Vagina (tissue), 2 donors: ENCODE results near the gene MSI2. TPM values are rescaled to one million over a fixed set of nuclear protein-coding genes. Genes with fewer than 3 reads are reported as not detected.

Source experiments
- DNase-seq, 2 donors: peaks; one replicate each; pipeline ENCODE4 v3.0.0-alpha.2; 2017; ENCODE audit errors: extremely low spot score in 2 of 2
- H3K27ac ChIP-seq: fragments of 200-600 bp; sonication (generic); one replicate; pipeline ENCODE4 v1.5.1; 2019
- H3K27me3 ChIP-seq: fragments of 200-600 bp; sonication (generic); one replicate; pipeline ENCODE4 v1.5.1; 2019
- H3K36me3 ChIP-seq, 2 donors: fragments of 200-600 bp; sonication (generic); one replicate each; pipeline ENCODE4 v1.5.1; 2017 to 2019
- H3K4me1 ChIP-seq: fragments of 200-600 bp; sonication (generic); one replicate; pipeline ENCODE4 v1.5.1; 2019
- H3K4me3 ChIP-seq, 2 donors: fragments of 200-600 bp; sonication (generic); 1 replicate in 1 of 2; 2 replicates in 1 of 2; pipeline ENCODE4 v1.5.1; 2016 to 2019
- H3K9me3 ChIP-seq: fragments of 200-600 bp; sonication (generic); one replicate; pipeline ENCODE4 v1.5.1; 2019
- POLR2A ChIP-seq, 2 donors: fragments of 450-650 bp; IDR thresholded peaks; one replicate each; pipeline ENCODE4 v1.6.1; 2017; ENCODE audit warnings: antibody characterized with exemption in 2 of 2, mild to moderate bottlenecking in 2 of 2, moderate library complexity in 2 of 2
- POLR2AphosphoS5 ChIP-seq, 2 donors: sonication (generic); formaldehyde crosslinking; IDR thresholded peaks; one replicate each; pipeline ENCODE4 v1.9.0; 2017; ENCODE audit warnings: antibody characterized with exemption in 2 of 2, mild to moderate bottlenecking in 2 of 2, low read depth in 1 of 2; ENCODE audit not compliant: insufficient read depth in 1 of 2
- intact Hi-C: fragments of 100-400 bp; cut with DNase I; formaldehyde crosslinking; loops from one replicate; pipeline ENCODE4 v1.15.1; 2023
- total RNA-seq: library from RNA; depleted of rRNA; stranded (reverse); fragments of >200 nt; gene quantifications from one replicate; pipeline ENCODE4 v1.2.3, GENCODE V29; 2016
- TF ChIP-seq, protein P1 (sequence below), 3 experiments: fragments of 450-650 bp in 2 of 3; fragments of 200-600 bp in 1 of 3; sonication (generic) in 1 of 3; IDR thresholded peaks; one replicate each; pipeline ENCODE4 v1.5.1; 2017 to 2019; ENCODE audit warnings: antibody characterized with exemption in 3 of 3, mild to moderate bottlenecking in 2 of 3, moderate library complexity in 2 of 3

The MSI2 gene
- total RNA-seq, 1 donor from 2014 or later: 27.3 TPM

GRCh38 chr17:57305144-57305728, 48.9 kb downstream of the MSI2 start:
- H3K27me3 ChIP-seq: no peaks in the 10 kb centered on the region
- H3K4me3 ChIP-seq: no peak overlapping the region
- H3K4me1 ChIP-seq: no peaks in the 10 kb centered on the region
- peaks cover 0 to 6% of the 10 kb centered on the region in 2 donors for H3K36me3 ChIP-seq
- H3K9me3 ChIP-seq: no peaks in the 10 kb centered on the region
- no peak for TF ChIP-seq POLR2AphosphoS5 (IDR thresholded peaks at IDR 0.05; ENCODE audit: insufficient read depth in 1 of 2, low read depth in 1 of 2)
- no peak for TF ChIP-seq POLR2A (IDR thresholded peaks at IDR 0.05)
- TF ChIP-seq, protein P1, sequence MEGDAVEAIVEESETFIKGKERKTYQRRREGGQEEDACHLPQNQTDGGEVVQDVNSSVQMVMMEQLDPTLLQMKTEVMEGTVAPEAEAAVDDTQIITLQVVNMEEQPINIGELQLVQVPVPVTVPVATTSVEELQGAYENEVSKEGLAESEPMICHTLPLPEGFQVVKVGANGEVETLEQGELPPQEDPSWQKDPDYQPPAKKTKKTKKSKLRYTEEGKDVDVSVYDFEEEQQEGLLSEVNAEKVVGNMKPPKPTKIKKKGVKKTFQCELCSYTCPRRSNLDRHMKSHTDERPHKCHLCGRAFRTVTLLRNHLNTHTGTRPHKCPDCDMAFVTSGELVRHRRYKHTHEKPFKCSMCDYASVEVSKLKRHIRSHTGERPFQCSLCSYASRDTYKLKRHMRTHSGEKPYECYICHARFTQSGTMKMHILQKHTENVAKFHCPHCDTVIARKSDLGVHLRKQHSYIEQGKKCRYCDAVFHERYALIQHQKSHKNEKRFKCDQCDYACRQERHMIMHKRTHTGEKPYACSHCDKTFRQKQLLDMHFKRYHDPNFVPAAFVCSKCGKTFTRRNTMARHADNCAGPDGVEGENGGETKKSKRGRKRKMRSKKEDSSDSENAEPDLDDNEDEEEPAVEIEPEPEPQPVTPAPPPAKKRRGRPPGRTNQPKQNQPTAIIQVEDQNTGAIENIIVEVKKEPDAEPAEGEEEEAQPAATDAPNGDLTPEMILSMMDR (IDR thresholded peaks at IDR 0.05): no peak
- no peak overlapping the region for H3K27ac ChIP-seq
- intact Hi-C loops: no loop called here
- DNase-seq: no peak

- TF ChIP-seq, protein P1 (IDR thresholded peaks at IDR 0.05): no peak
- TF ChIP-seq POLR2AphosphoS5 (IDR thresholded peaks at IDR 0.05; ENCODE audit: insufficient read depth in 1 of 2, low read depth in 1 of 2): no peak
- no peak for TF ChIP-seq POLR2A (IDR thresholded peaks at IDR 0.05)
- Histone ChIP-seq H3K27ac (no peak overlapping the region), H3K27me3 (no peaks in the 10 kb centered on the region), H3K36me3 (peaks cover 0 to under 1% of the 10 kb centered on the region in 2 donors), H3K4me3 (no peak overlapping the region), H3K4me1 (no peaks in the 10 kb centered on the region), H3K9me3 (no peaks in the 10 kb centered on the region)
- intact Hi-C loops: no loop called here
- DNase-seq: no peak
Measured at GRCh38 chr17:57305908-57306504, 49.7 kb downstream of the MSI2 start.

DNA sequence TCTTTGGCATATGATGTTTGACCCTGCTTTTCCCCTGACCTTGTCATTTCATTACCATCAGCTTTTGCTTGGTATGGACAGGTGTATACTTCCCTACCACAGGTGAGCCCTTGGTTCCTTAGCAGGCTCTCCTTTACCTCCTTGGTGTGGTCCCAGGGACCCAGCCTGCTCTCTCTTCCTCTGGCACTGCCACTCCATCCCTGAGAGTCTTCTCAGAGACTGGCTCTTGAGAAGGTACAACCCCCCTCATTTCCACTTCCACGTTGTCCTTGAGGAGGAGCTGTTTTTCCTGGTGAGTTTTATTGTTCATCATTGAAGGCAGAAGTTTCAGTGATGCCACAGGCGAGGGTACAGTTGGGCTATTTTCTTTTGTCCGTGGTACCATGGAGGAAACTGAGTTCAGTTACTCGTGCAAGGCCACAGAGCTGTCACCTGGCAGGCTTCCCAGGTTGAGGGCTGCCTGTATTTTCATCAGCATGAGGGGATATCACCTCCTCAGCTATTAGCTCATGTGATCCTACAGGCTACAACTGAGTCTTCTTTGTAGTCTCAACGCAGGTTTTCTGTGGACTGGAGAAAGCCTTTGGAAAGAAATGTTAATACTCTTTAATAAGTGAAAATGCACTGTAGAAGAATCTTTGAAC, 52.3 kb downstream of the MSI2 start:
- TF ChIP-seq, protein P1 (IDR thresholded peaks at IDR 0.05): no peak
- no peak for TF ChIP-seq POLR2A (IDR thresholded peaks at IDR 0.05)
- TF ChIP-seq POLR2AphosphoS5 (IDR thresholded peaks at IDR 0.05; ENCODE audit: insufficient read depth in 1 of 2, low read depth in 1 of 2): no peak
- H3K27me3 ChIP-seq: no peaks in the 10 kb centered on the region
- no peak overlapping the region for H3K4me3 ChIP-seq
- no peaks in the 10 kb centered on the region for H3K4me1 ChIP-seq
- no peaks in the 10 kb centered on the region for H3K36me3 ChIP-seq
- H3K27ac ChIP-seq: no peak overlapping the region
- H3K9me3 ChIP-seq: no peaks in the 10 kb centered on the region
- intact Hi-C loops: no loop called here
- DNase-seq: no peak

DNA sequence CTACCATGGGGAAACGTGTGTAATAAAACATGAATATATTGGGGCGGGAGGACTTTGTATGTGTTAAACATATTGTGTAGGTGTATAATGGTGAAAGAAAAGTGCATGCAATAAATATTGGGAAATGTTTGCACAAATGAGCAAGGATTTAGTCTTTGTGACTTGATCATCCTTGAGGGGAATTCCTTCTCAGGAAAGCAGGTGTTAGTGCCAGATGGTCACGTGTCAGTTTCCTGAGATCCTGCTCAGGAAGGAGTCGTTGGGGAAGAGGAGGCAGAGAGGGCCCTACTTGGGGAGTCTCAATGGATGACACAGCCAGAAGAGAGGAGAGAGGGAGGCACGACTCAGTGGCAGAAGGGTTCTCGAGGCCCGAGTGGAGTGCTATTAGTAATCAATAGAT, 53.2 kb downstream of the MSI2 start:
- no peaks in the 10 kb centered on the region for H3K27me3 ChIP-seq
- no peaks in the 10 kb centered on the region for H3K9me3 ChIP-seq
- H3K27ac ChIP-seq: no peak overlapping the region
- H3K4me3 ChIP-seq: no peak overlapping the region
- H3K36me3 ChIP-seq: no peaks in the 10 kb centered on the region
- no peak for TF ChIP-seq POLR2A (IDR thresholded peaks at IDR 0.05)
- TF ChIP-seq POLR2AphosphoS5 (IDR thresholded peaks at IDR 0.05; ENCODE audit: insufficient read depth in 1 of 2, low read depth in 1 of 2): no peak
- H3K4me1 ChIP-seq: no peaks in the 10 kb centered on the region
- no peak for DNase-seq
- intact Hi-C loops: no loop called here

DNA sequence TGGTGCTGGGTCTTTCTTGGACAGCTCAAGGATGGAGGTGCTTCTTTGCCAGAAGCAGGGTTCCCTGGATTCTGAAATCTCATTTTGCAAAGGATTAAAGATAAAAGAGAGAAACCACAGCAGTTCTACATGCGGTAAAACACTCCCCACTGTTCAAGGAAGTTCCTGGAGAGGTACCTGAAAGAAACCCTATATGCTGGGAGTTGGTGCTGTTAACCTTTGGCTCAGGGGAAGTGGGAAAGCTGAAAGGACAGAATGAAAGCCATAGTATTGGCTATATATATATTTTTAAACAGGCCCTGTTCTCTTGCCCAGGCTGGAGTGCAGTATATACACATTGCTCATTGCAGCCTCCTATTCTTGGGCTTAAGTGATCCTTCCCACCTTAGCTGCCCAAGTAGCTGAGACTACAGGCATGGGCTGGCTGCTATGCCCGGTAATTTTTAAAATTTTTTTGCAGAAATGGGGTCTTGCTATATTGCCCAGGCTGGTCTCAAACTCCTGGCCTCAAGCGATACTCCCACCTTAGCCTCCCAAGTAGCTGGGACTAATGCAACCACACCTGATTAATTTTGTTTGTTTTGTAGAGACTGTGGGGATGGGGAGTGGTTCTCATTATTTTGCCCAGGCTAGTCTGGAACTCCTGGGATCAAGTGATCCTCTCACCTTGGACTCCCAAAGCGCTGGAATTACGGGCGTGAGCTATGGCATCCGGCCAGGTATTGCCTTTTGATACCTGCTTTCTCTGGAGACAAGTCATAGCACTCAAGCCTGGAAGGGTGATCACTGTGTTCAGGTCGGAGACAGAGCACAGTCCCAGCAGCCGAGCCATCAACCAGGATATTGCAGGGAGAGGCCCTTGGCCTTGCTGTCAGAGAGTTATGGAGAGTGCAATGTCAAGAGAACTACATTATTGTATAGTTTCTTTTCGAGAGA, 55.2 kb downstream of the MSI2 start:
- H3K4me3 ChIP-seq: no peak overlapping the region
- no peaks in the 10 kb centered on the region for H3K27me3 ChIP-seq
- no peak for DNase-seq
- intact Hi-C loops: no loop called here
- no peak overlapping the region for H3K27ac ChIP-seq
- no peaks in the 10 kb centered on the region for H3K9me3 ChIP-seq
- TF ChIP-seq, protein P1 (IDR thresholded peaks at IDR 0.05): no peak
- TF ChIP-seq POLR2A (IDR thresholded peaks at IDR 0.05) (no peak), POLR2AphosphoS5 (IDR thresholded peaks at IDR 0.05; ENCODE audit: insufficient read depth in 1 of 2, low read depth in 1 of 2) (no peak)
- no peaks in the 10 kb centered on the region for H3K36me3 ChIP-seq
- no peaks in the 10 kb centered on the region for H3K4me1 ChIP-seq
